ENCODE data around the gene MEI4. TPM values are rescaled to one million over a fixed set of nuclear protein-coding genes. Genes with fewer than 3 reads are reported as not detected.

MEI4 gene
- total RNA-seq, 4 donors from 2014 or later: 0.67 to 5.8 (median 3.8) TPM

GRCh38 chr6:77669913-77670312, 17.1 kb downstream of the MEI4 start:
- Histone ChIP-seq H3K36me3 (no peaks in the 10 kb centered on the region), H3K4me1 (no peaks in the 10 kb centered on the region), H3K27ac (no peak overlapping the region), H3K9me3 (no peaks in the 10 kb centered on the region), H3K4me3 (replicated peaks in 1 of 3) (no peak overlapping the region), H3K27me3 (no peaks in the 10 kb centered on the region)
- 93% methylated on average over 2 of the region's 2 CpGs for WGBS, 2 donors
- intact Hi-C loops (cut with DNase I): no loop called here
- DNase-seq: no peak
- TF ChIP-seq POLR2A (IDR thresholded peaks at IDR 0.05) (no peak), CTCF (IDR thresholded peaks at IDR 0.05) (no peak)

GRCh38 chr6:77674211-77674610, 21.4 kb downstream of the MEI4 start:
- Histone ChIP-seq H3K27me3 (no peaks in the 10 kb centered on the region), H3K4me1 (no peaks in the 10 kb centered on the region), H3K36me3 (no peaks in the 10 kb centered on the region), H3K27ac (no peak overlapping the region), H3K9me3 (no peaks in the 10 kb centered on the region), H3K4me3 (replicated peaks in 1 of 3) (no peak overlapping the region)
- 94 to 97% methylated on average over 2 of the region's 2 CpGs for WGBS, 2 donors
- intact Hi-C loops (cut with DNase I): no loop called here
- no peak for TF ChIP-seq CTCF (IDR thresholded peaks at IDR 0.05)
- TF ChIP-seq POLR2A (IDR thresholded peaks at IDR 0.05): no peak
- DNase-seq: no peak

GRCh38 chr6:77678048-77678447, 25.2 kb downstream of the MEI4 start:
- 86 to 89% methylated on average over 4 of the region's 4 CpGs for WGBS, 2 donors
- no peaks in the 10 kb centered on the region for H3K27me3 ChIP-seq
- intact Hi-C loops (cut with DNase I): no loop called here
- no peak for DNase-seq
- TF ChIP-seq CTCF (IDR thresholded peaks at IDR 0.05): no peak
- TF ChIP-seq POLR2A (IDR thresholded peaks at IDR 0.05): no peak
- no peak overlapping the region for H3K27ac ChIP-seq
- H3K9me3 ChIP-seq: no peaks in the 10 kb centered on the region
- no peaks in the 10 kb centered on the region for H3K36me3 ChIP-seq
- H3K4me3 ChIP-seq (replicated peaks in 1 of 3): no peak overlapping the region
- no peaks in the 10 kb centered on the region for H3K4me1 ChIP-seq

GRCh38 chr6:77683515-77683914, 30.7 kb downstream of the MEI4 start:
- Histone ChIP-seq H3K4me3 (replicated peaks in 1 of 3) (no peak overlapping the region), H3K9me3 (no peaks in the 10 kb centered on the region), H3K27me3 (no peaks in the 10 kb centered on the region), H3K4me1 (no peaks in the 10 kb centered on the region), H3K36me3 (no peaks in the 10 kb centered on the region), H3K27ac (no peak overlapping the region)
- TF ChIP-seq CTCF (IDR thresholded peaks at IDR 0.05) (no peak), POLR2A (IDR thresholded peaks at IDR 0.05) (no peak)
- 96 to 100% methylated on average over 1 of the region's 1 CpG for WGBS, 2 donors
- intact Hi-C loops (cut with DNase I): no loop called here
- no peak for DNase-seq

GRCh38 chr6:77686931-77687330, 34.1 kb downstream of the MEI4 start:
- intact Hi-C loops (cut with DNase I): no loop called here
- Histone ChIP-seq H3K36me3 (no peaks in the 10 kb centered on the region), H3K4me1 (no peaks in the 10 kb centered on the region), H3K4me3 (replicated peaks in 1 of 3) (no peak overlapping the region), H3K9me3 (no peaks in the 10 kb centered on the region), H3K27ac (no peak overlapping the region), H3K27me3 (no peaks in the 10 kb centered on the region)
- DNase-seq: no peak
- 83 to 84% methylated on average over 2 of the region's 2 CpGs for WGBS, 2 donors
- TF ChIP-seq CTCF (IDR thresholded peaks at IDR 0.05) (no peak), POLR2A (IDR thresholded peaks at IDR 0.05) (no peak)

All from thyroid gland (tissue), 4 donors.